ENCODE results near the gene C1orf53.

Gene C1orf53

GRCh38 chr1:197921235-197922069 lies 19.0 kb downstream of the C1orf53 start:
- no peak for TF ChIP-seq CTCF (IDR thresholded peaks at IDR 0.05; ENCODE audit: low read length, missing control alignments)
- no peak for DNase-seq (ENCODE audit: low read depth)
- no peak overlapping the region for H3K4me3 ChIP-seq (replicated peaks; ENCODE audit: low read depth, low read length)

- no peak for TF ChIP-seq CTCF (IDR thresholded peaks at IDR 0.05; ENCODE audit: low read length, missing control alignments)
- no peak for DNase-seq (ENCODE audit: low read depth)
- no peak overlapping the region for H3K4me3 ChIP-seq (replicated peaks; ENCODE audit: low read depth, low read length)
Observed at GRCh38 chr1:197922070-197922390, 19.6 kb downstream of the C1orf53 start.

DNA sequence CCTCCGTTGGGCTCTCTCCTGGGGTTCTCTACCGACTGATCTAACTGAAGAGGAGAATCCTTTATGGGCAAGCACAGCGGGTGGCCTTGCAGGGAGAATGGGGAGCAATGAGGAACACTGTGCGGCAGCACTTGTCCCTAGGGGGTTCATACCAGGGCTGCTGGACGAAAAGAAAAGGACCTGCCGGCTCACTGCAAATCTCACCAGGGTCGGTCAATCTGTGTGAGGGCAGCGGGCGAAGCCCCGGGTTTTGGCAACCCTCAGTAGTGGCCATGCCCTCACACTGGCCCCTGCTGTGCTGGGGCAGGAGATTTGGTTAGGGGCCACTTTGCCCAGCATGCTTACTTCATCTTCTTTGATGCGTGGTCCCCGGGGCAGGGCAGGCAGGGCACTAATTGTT lies 20.6 kb downstream of the C1orf53 start:
- no peak for DNase-seq (ENCODE audit: low read depth)
- TF ChIP-seq CTCF (IDR thresholded peaks at IDR 0.05; ENCODE audit: low read length, missing control alignments), result no peak
- no peak overlapping the region for H3K4me3 ChIP-seq (replicated peaks; ENCODE audit: low read depth, low read length)

GRCh38 chr1:197924516-197925123 lies 22.2 kb downstream of the C1orf53 start:
- DNase-seq (ENCODE audit: low read depth), result peak; percentile 75
- no peak overlapping the region for H3K4me3 ChIP-seq (replicated peaks; ENCODE audit: low read depth, low read length)
- TF ChIP-seq CTCF (IDR thresholded peaks at IDR 0.05; ENCODE audit: low read length, missing control alignments), result peak; percentile 84

GRCh38 chr1:197927908-197928665 lies 25.7 kb downstream of the C1orf53 start:
- DNase-seq (ENCODE audit: low read depth), result no peak
- H3K4me3 ChIP-seq (replicated peaks; ENCODE audit: low read depth, low read length), result no peak overlapping the region
- no peak for TF ChIP-seq CTCF (IDR thresholded peaks at IDR 0.05; ENCODE audit: low read length, missing control alignments)

DNA sequence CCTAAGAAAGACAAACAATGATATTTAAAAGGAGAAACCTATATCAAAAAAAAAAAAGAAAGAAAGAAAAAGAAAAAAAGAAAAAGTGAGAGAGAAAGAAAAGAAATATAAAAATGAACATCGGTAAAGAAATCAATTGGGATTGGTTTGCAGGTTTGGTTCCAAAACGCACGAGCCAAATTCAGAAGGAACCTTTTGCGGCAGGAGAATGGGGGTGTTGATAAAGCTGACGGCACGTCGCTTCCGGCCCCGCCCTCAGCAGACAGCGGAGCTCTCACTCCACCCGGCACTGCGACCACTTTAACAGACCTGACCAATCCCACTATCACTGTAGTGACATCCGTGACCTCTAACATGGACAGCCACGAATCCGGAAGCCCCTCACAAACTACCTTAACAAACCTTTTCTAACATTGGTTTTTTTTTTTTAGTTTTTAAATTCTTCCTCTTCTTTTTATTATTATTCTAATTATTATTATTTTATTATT lies 26.5 kb downstream of the C1orf53 start:
- no peak for TF ChIP-seq CTCF (IDR thresholded peaks at IDR 0.05; ENCODE audit: low read length, missing control alignments)
- no peak for DNase-seq (ENCODE audit: low read depth)
- peak overlapping the region; percentile 41 for H3K4me3 ChIP-seq (replicated peaks; ENCODE audit: low read depth, low read length)
